ENCODE results near the gene ABCG2.
"Not testable (repeated sequence)": the region's sequence is repeated elsewhere in the genome, so short reads cannot be mapped to it uniquely, and the experiment has no call there.

The ABCG2 gene

DNA sequence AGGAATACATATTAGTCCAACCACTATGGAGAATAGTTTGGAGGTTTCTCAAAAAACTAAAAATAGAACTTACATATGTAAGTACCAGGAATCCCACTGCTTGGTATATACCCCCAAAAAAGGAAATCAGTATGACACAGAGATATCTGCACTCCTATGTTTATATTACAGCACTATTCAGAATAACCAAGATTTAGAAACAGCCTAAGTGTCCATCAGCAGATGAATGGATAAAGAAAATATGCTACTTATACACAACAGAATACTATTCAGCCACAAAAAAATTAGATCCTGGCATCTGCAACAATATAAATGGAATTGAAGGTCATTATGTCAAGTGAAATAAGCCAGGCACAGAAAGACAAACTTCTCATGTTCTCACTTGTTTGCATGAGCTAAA, 27.5 kb upstream of the ABCG2 start:
- CTCF ChIA-PET: interaction anchor here (1.2 kb wide), 1 partner anchor 26 kb away, joined by 3 read pairs; no protein-coding TSS in a partner anchor
- Mint-ChIP-seq H3K4me1 (peaks cover 28% of the 10 kb centered on the region), H3K9me3 (no peaks in the 10 kb centered on the region), H3K27me3 (peaks cover 9% of the 10 kb centered on the region), H3K4me3 (no peak overlapping the region), H3K36me3 (peaks cover 15% of the 10 kb centered on the region), H3K27ac (no peak overlapping the region)
- DNase-seq: no peak

- H3K36me3 Mint-ChIP-seq: peaks cover 20% of the 10 kb centered on the region
- CTCF ChIA-PET: interaction anchor here (1.1 to 1.3 kb wide), 2 partner anchors 32 to 115 kb away, joined by 3 read pairs; no protein-coding TSS in a partner anchor
- DNase-seq: no peak
- no peak overlapping the region for H3K27ac Mint-ChIP-seq
- H3K4me3 Mint-ChIP-seq: no peak overlapping the region
- peaks cover 20% of the 10 kb centered on the region for H3K4me1 Mint-ChIP-seq
- peaks cover 8% of the 10 kb centered on the region for H3K9me3 Mint-ChIP-seq
- H3K27me3 Mint-ChIP-seq: peaks cover 24% of the 10 kb centered on the region
Observed at GRCh38 chr4:88179261-88179660, 20.8 kb upstream of the ABCG2 start.

DNA sequence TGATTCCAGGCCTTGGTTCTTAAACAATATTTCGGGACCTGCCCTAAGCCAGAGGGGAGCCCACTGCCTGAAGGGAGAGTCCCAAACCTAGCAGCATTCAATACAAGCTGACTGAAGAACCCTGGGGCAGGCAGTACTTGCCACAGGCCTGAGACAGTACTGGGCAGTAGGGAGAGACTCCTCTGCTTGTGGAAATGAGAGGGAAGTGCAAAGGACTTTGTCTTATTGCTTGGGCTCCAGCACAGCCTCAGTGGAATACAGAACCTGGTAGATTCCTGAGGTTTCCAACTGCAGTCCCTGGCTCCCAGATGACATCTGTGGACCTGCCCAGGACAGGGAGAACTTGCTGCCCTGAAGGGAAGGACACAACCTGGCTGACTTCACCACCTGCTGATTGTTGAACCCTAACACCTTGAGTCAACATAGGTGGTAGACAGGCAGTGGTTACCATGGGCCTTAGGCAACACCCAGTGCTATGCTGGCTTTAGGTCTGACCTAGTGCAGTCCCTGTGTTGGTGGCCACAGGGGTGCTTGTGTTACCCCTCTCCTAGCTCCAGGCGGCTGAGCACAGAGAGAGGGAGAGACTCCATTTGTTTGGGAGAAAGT, 20.3 kb upstream of the ABCG2 start:
- Mint-ChIP-seq H3K27ac (no peak overlapping the region), H3K36me3 (peaks cover 17% of the 10 kb centered on the region), H3K9me3 (peaks cover 8% of the 10 kb centered on the region), H3K4me3 (no peak overlapping the region), H3K27me3 (peaks cover 19% of the 10 kb centered on the region), H3K4me1 (peaks cover 20% of the 10 kb centered on the region)
- DNase-seq: no peak
- CTCF ChIA-PET: interaction anchor here (1.3 kb wide), 1 partner anchor 33 kb away, joined by 3 read pairs; no protein-coding TSS in a partner anchor

GRCh38 chr4:88177983-88178625, 19.7 kb upstream of the ABCG2 start:
- Mint-ChIP-seq H3K9me3 (peaks cover 8% of the 10 kb centered on the region), H3K36me3 (peaks cover 16% of the 10 kb centered on the region), H3K27me3 (peaks cover 17% of the 10 kb centered on the region), H3K27ac (no peak overlapping the region), H3K4me3 (no peak overlapping the region), H3K4me1 (peaks cover 15% of the 10 kb centered on the region)
- no peak for DNase-seq
- CTCF ChIA-PET: interaction anchor here (0.8 kb wide), 1 partner anchor 41 kb away, joined by 3 read pairs; no protein-coding TSS in a partner anchor

DNA sequence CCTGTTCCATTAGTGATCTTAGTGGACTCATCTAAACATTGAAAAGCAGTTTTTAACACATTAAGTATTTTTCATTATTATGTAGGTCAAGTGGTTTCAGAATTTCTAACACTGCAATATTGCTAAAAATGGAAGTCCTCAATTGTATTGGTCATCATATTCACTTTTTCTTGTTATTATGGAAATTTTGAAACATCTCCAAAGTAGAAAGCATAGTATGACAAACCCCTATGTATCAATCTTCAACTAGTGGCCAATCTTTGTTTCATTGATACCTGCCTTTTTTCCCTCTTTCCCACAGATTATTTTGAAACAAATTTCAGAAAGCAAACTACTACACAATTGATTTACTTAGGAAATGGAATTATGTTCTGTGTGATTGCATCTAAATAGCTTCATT, 14.5 kb upstream of the ABCG2 start:
- H3K27me3 Mint-ChIP-seq: peaks cover 2% of the 10 kb centered on the region
- no peak for DNase-seq
- H3K9me3 Mint-ChIP-seq: no peaks in the 10 kb centered on the region
- CTCF ChIA-PET: interaction anchor here (0.6 kb wide), 1 partner anchor 127 kb away, joined by 3 read pairs; no protein-coding TSS in a partner anchor
- no peak overlapping the region for H3K27ac Mint-ChIP-seq
- H3K4me1 Mint-ChIP-seq: no peaks in the 10 kb centered on the region
- H3K4me3 Mint-ChIP-seq: no peak overlapping the region
- H3K36me3 Mint-ChIP-seq: no peaks in the 10 kb centered on the region

DNA sequence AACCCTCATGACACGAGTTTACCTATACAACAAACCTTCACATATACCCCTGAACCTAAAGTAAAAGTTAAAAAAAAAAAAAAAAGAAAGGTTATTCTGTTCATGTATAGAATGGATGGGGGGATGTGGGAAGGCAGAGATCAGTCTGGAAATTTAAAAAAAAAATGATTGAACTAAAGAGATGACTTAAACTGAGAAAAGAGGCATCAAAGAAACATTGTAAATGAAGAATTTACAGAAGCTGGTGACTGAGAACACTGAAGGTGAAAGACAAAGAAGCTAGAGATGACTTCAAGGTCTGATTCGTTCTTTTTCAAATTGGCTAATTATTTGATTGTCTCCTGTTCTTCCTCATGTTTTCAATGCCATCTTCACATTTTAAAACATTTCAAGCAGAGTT, 12.8 kb upstream of the ABCG2 start:
- no peaks in the 10 kb centered on the region for H3K36me3 Mint-ChIP-seq
- no peaks in the 10 kb centered on the region for H3K4me1 Mint-ChIP-seq
- H3K4me3 Mint-ChIP-seq: no peak overlapping the region
- no peaks in the 10 kb centered on the region for H3K27me3 Mint-ChIP-seq
- H3K9me3 Mint-ChIP-seq: no peaks in the 10 kb centered on the region
- DNase-seq: no peak
- CTCF ChIA-PET: no interaction called here
- no peak overlapping the region for H3K27ac Mint-ChIP-seq

- Mint-ChIP-seq H3K36me3 (no peaks in the 10 kb centered on the region), H3K27me3 (no peaks in the 10 kb centered on the region), H3K4me3 (no peak overlapping the region), H3K4me1 (no peaks in the 10 kb centered on the region), H3K9me3 (peaks cover 3% of the 10 kb centered on the region), H3K27ac (no peak overlapping the region)
- no peak for DNase-seq
- CTCF ChIA-PET: no interaction called here
Observed at GRCh38 chr4:88169298-88169697, 10.9 kb upstream of the ABCG2 start.

GRCh38 chr4:88166608-88167007, 8.2 kb upstream of the ABCG2 start:
- Mint-ChIP-seq H3K36me3 (no peaks in the 10 kb centered on the region), H3K9me3 (peaks cover 4% of the 10 kb centered on the region), H3K27ac (no peak overlapping the region), H3K4me1 (no peaks in the 10 kb centered on the region), H3K27me3 (no peaks in the 10 kb centered on the region), H3K4me3 (no peak overlapping the region)
- CTCF ChIA-PET: no interaction called here
- no peak for DNase-seq

DNA sequence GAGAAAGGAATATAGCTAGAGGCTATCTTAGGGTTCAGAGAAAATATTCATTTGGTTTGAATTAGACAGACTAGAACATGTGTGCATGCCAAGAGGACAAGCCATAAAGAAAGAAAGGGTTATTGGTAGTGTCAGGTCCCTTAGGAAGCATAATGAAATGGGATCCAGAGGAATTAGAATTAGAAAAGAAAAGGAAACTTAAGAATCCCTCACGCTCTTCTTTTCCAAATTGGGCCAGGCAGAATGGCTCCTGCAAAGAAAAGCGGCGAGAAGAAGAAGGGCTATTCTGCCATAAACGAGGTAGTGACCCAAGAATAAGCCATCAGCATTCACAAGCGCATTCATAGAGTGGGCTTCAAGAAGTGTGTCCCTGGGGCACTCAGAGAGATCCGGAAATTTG, 4.9 kb upstream of the ABCG2 start:
- Mint-ChIP-seq H3K36me3 (no peaks in the 10 kb centered on the region), H3K27ac (no peak overlapping the region), H3K4me1 (peaks cover 8% of the 10 kb centered on the region), H3K4me3 (no peak overlapping the region), H3K9me3 (peaks cover 4% of the 10 kb centered on the region), H3K27me3 (peaks cover 11% of the 10 kb centered on the region)
- CTCF ChIA-PET: interaction anchor here (0.7 kb wide), 1 partner anchor 17 kb away, joined by 3 read pairs; no protein-coding TSS in a partner anchor
- no peak for DNase-seq

GRCh38 chr4:88162626-88163025, 4.2 kb upstream of the ABCG2 start:
- CTCF ChIA-PET: no interaction called here
- Mint-ChIP-seq H3K27me3 (peaks cover 17% of the 10 kb centered on the region), H3K4me3 (no peak overlapping the region), H3K36me3 (no peaks in the 10 kb centered on the region), H3K9me3 (peaks cover 4% of the 10 kb centered on the region), H3K4me1 (peaks cover 14% of the 10 kb centered on the region), H3K27ac (no peak overlapping the region)
- no peak for DNase-seq

DNA sequence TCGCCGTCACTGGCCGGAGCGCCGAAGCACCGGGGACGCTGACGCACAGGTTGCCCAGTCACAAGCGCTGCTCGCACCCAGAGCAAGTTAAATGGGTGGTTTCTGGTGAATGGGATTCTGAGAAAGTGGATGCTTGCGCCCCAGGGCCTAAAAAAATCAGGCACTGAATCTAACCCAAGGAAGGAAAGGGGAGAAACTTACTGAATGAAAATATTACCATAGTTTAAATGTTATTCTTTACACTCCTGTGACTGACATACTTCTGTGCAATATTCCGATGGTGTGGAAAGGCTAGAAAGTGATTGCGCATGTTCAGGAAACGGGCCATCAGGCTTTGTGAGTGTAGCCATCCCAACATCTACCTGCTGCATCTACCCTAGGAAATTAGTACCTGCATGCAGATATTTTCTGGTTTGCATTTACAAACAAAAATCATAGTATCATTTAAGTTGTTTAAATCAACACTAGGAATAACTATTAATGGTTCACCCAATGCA, 838 bp upstream of the ABCG2 start:
- CTCF ChIA-PET: no interaction called here
- peak overlapping the region; percentile 4 for H3K27ac Mint-ChIP-seq
- H3K4me1 Mint-ChIP-seq: peaks cover 14% of the 10 kb centered on the region
- no peak for DNase-seq
- H3K4me3 Mint-ChIP-seq: peak overlapping the region; percentile 73
- no peaks in the 10 kb centered on the region for H3K36me3 Mint-ChIP-seq
- H3K9me3 Mint-ChIP-seq: peaks cover under 1% of the 10 kb centered on the region
- peaks cover 24% of the 10 kb centered on the region for H3K27me3 Mint-ChIP-seq

GRCh38 chr4:88158038-88158488, 376 bp downstream of the ABCG2 start:
- H3K27ac Mint-ChIP-seq: peak overlapping the region; percentile 1
- peaks cover 24% of the 10 kb centered on the region for H3K27me3 Mint-ChIP-seq
- H3K4me3 Mint-ChIP-seq: peak overlapping the region; percentile 63
- no peaks in the 10 kb centered on the region for H3K9me3 Mint-ChIP-seq
- DNase-seq: no peak
- H3K4me1 Mint-ChIP-seq: peaks cover 14% of the 10 kb centered on the region
- no peaks in the 10 kb centered on the region for H3K36me3 Mint-ChIP-seq
- CTCF ChIA-PET: no interaction called here

DNA sequence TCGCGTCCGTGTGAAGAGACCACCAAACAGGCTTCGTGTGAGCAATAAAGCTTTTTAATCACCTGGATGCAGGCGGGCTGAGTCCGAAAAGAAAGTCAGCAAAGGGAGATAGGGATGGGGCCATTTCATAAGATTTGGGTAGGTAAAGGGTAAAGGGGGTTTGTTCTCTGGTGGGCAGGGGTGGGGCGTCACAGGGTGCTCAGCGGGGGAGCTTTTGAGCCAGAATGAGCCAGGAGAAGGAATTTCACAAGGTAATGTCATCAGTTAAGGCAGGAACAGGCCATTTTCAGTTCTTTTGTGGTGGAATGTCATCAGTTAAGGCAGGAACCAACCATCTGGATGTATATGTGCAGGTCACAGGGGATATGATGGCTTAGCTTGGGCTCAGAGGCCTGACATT, 6.1 kb downstream of the ABCG2 start:
- H3K4me1 Mint-ChIP-seq, DNase-seq, CTCF ChIA-PET, H3K9me3 Mint-ChIP-seq, H3K36me3 Mint-ChIP-seq, H3K4me3 Mint-ChIP-seq, H3K27ac Mint-ChIP-seq: not testable (repeated sequence)
- H3K27me3 Mint-ChIP-seq: peaks cover 11% of the 10 kb centered on the region

DNA sequence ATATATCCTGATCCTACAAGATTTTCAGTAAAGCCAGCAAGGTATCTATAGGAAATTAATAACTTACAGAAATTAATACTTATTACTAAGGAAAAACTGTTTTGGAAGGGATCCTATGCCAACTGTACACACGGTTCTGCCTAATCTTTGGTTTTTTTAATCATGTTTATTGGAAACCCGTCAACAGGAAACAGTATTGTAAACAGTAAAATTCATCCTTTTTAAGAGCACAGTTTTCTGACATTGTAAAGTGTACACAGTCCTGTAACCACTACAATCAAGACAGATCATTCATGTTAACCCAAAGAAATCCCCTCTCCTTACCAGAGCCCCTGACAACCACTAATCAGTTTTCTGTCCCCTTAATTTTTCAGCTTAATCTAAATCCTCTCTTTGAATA, 9.9 kb downstream of the ABCG2 start:
- Mint-ChIP-seq H3K4me3 (no peak overlapping the region), H3K27ac (no peak overlapping the region), H3K36me3 (no peaks in the 10 kb centered on the region), H3K27me3 (peaks cover 11% of the 10 kb centered on the region), H3K9me3 (no peaks in the 10 kb centered on the region), H3K4me1 (no peaks in the 10 kb centered on the region)
- CTCF ChIA-PET: interaction anchor here (1.7 kb wide), 1 partner anchor 63 kb away, joined by 4 read pairs; no protein-coding TSS in a partner anchor
- DNase-seq: no peak

DNA sequence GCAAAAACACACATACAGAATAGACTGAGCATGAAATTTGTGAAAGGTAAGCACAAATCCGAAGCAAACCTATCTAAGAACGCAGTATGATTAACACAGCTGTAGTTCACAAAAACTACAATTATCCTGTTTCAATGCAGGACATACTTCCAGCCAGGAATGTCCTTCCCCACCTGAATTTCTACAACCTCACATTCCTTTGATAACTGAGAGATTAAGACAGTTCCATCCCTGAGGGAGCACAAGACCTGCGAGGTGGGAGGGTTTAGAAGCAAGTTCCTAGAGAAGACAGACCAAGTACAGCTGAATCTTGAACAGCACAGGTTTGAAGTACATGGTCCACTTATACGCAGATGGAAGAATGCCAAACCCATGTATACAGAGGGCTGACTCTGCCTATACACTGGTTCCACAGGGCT, 10.6 kb downstream of the ABCG2 start:
- CTCF ChIA-PET: interaction anchor here (1.7 kb wide), 1 partner anchor 64 kb away, joined by 4 read pairs; no protein-coding TSS in a partner anchor
- Mint-ChIP-seq H3K4me1 (no peaks in the 10 kb centered on the region), H3K4me3 (no peak overlapping the region), H3K9me3 (no peaks in the 10 kb centered on the region), H3K36me3 (no peaks in the 10 kb centered on the region), H3K27me3 (peaks cover 11% of the 10 kb centered on the region), H3K27ac (no peak overlapping the region)
- DNase-seq: no peak
